Uterus (tissue), 2 donors: Measurements from ENCODE around the gene ZNF469.

ENCODE experiments used
- CTCF ChIP-seq, 4 experiments: fragments of 200-600 bp in 2 of 4; fragments of 450-650 bp in 2 of 4; sonication (generic) in 2 of 4; IDR thresholded peaks; one replicate each; pipeline ENCODE4 v1.5.1; 2016 to 2019; ENCODE audit warnings: antibody characterized with exemption in 4 of 4, mild to moderate bottlenecking in 2 of 4, moderate library complexity in 1 of 4
- POLR2A ChIP-seq, 2 donors: fragments of 450-650 bp; IDR thresholded peaks; one replicate each; pipeline ENCODE4 v1.6.1; 2016; ENCODE audit warnings: antibody characterized with exemption in 2 of 2, mild to moderate bottlenecking in 1 of 2, moderate library complexity in 1 of 2

GRCh38 chr16:88352261-88353200, 30.2 kb upstream of the ZNF469 start:
- no peak for TF ChIP-seq CTCF (IDR thresholded peaks at IDR 0.05)
- no peak for TF ChIP-seq POLR2A (IDR thresholded peaks at IDR 0.05)
